GM06990 (cell line): ENCODE data around the gene ARHGEF6.

Experiments used
- DNase-seq: peaks from one replicate; pipeline ENCODE4 v3.0.0-alpha.2; 2011; ENCODE audit not compliant: insufficient read length; ENCODE audit errors: extremely low read depth
- H3K27me3 ChIP-seq: replicated peaks from 2 replicates; pipeline ENCODE4 v1.6.0; 2011; ENCODE audit warnings: low read length; ENCODE audit not compliant: control insufficient read depth, insufficient read depth
- H3K36me3 ChIP-seq: 2 replicates; pipeline ENCODE4 v1.5.1; 2011; ENCODE audit warnings: low read length; ENCODE audit not compliant: control insufficient read depth, insufficient read depth
- H3K4me3 ChIP-seq: replicated peaks from 2 replicates; pipeline ENCODE4 v1.5.1; 2011; ENCODE audit warnings: low read depth, mild to moderate bottlenecking, control low read depth, low read length
- CTCF ChIP-seq: IDR thresholded peaks from 2 replicates; pipeline ENCODE4 v1.5.1; 2011; ENCODE audit warnings: low read length, control low read depth, mild to moderate bottlenecking, inconsistent platforms; ENCODE audit not compliant: insufficient read depth, poor library complexity, severe bottlenecking

The ARHGEF6 gene

GRCh38 chrX:136764206-136764605, 16.5 kb downstream of the ARHGEF6 start:
- TF ChIP-seq CTCF: no peak
- Histone ChIP-seq H3K27me3 (no peaks in the 10 kb centered on the region), H3K36me3 (no peaks in the 10 kb centered on the region), H3K4me3 (no peak overlapping the region)
- DNase-seq: no peak

GRCh38 chrX:136762820-136763452, 17.8 kb downstream of the ARHGEF6 start:
- H3K4me3 ChIP-seq: no peak overlapping the region
- H3K27me3 ChIP-seq: no peaks in the 10 kb centered on the region
- H3K36me3 ChIP-seq: no peaks in the 10 kb centered on the region
- no peak for TF ChIP-seq CTCF
- DNase-seq: peak; percentile 21

- no peak for DNase-seq
- H3K36me3 ChIP-seq: no peaks in the 10 kb centered on the region
- no peaks in the 10 kb centered on the region for H3K27me3 ChIP-seq
- TF ChIP-seq CTCF: no peak
- H3K4me3 ChIP-seq: no peak overlapping the region
Measured at GRCh38 chrX:136761421-136761820, 19.3 kb downstream of the ARHGEF6 start.

- no peak for DNase-seq
- Histone ChIP-seq H3K4me3 (no peak overlapping the region), H3K36me3 (no peaks in the 10 kb centered on the region), H3K27me3 (no peaks in the 10 kb centered on the region)
- no peak for TF ChIP-seq CTCF
Measured at GRCh38 chrX:136759968-136760367, 20.8 kb downstream of the ARHGEF6 start.

GRCh38 chrX:136755411-136755810, 25.3 kb downstream of the ARHGEF6 start:
- TF ChIP-seq CTCF: no peak
- Histone ChIP-seq H3K4me3 (no peak overlapping the region), H3K27me3 (no peaks in the 10 kb centered on the region), H3K36me3 (no peaks in the 10 kb centered on the region)
- no peak for DNase-seq

- Histone ChIP-seq H3K36me3 (no peaks in the 10 kb centered on the region), H3K4me3 (no peak overlapping the region), H3K27me3 (no peaks in the 10 kb centered on the region)
- DNase-seq: no peak
- no peak for TF ChIP-seq CTCF
Measured at GRCh38 chrX:136754651-136755050, 26.1 kb downstream of the ARHGEF6 start.
